A673 (cell line): ENCODE measurements around the gene PUM1. TPM values are rescaled to one million over a fixed set of nuclear protein-coding genes. Genes with fewer than 3 reads are reported as not detected.

Experiments
- BruUV-seq: library from RNA; stranded (reverse); fragments of 400-500 nt; replicated peaks from 2 replicates; lab custom pipeline; 2021; lab: Mats Ljungman, UMichigan
- CTCF ChIA-PET: fragments of 300-600 bp; sonication (Branson Sonifier 250); formaldehyde crosslinking; loops from one replicate; lab custom pipeline; 2022; ENCODE audit warnings: antibody characterized with exemption; lab: Charles Lee
- POLR2A ChIA-PET: fragments of 300-600 bp; sonication (Branson Sonifier 250); formaldehyde crosslinking; loops from one replicate; lab custom pipeline; 2022; ENCODE audit warnings: antibody characterized with exemption; ENCODE audit not compliant: low non-redundant PET; lab: Charles Lee
- DNase-seq: peaks from one replicate; pipeline ENCODE4 v3.0.0-alpha.2; 2015; ENCODE audit warnings: low spot score
- H3K27ac ChIP-seq: fragments of 200-600 bp; sonication (generic); 2 replicates; pipeline ENCODE4 v1.5.1; 2016; ENCODE audit warnings: mixed run types, low read depth, mild to moderate bottlenecking, mixed read lengths, antibody characterized with exemption, low read length; ENCODE audit not compliant: poor library complexity, severe bottlenecking
- H3K27me3 ChIP-seq: fragments of 200-600 bp; sonication (generic); replicated peaks from 2 replicates; pipeline ENCODE4 v1.6.1; 2017; ENCODE audit warnings: mixed run types, low read depth, mild to moderate bottlenecking, mixed read lengths, antibody characterized with exemption, low read length; ENCODE audit not compliant: insufficient read depth, poor library complexity
- H3K36me3 ChIP-seq: fragments of 200-600 bp; sonication (generic); 2 replicates; pipeline ENCODE4 v1.6.1; 2016; ENCODE audit warnings: mixed run types, mild to moderate bottlenecking, mixed read lengths, antibody characterized with exemption, low read length; ENCODE audit not compliant: insufficient read depth, poor library complexity, severe bottlenecking
- H3K4me1 ChIP-seq: fragments of 200-600 bp; sonication (generic); 2 replicates; pipeline ENCODE4 v1.6.1; 2017; ENCODE audit warnings: mixed run types, mild to moderate bottlenecking, mixed read lengths, antibody characterized with exemption, low read length; ENCODE audit not compliant: insufficient read depth, poor library complexity, severe bottlenecking
- H3K4me3 ChIP-seq: fragments of 200-600 bp; sonication (generic); 2 replicates; pipeline ENCODE4 v1.5.1; 2016; ENCODE audit warnings: low read depth, mixed run types, mild to moderate bottlenecking, mixed read lengths, low read length; ENCODE audit not compliant: poor library complexity, severe bottlenecking
- H3K9me3 ChIP-seq: fragments of 200-600 bp; sonication (generic); 2 replicates; pipeline ENCODE4 v1.6.1; 2016; ENCODE audit warnings: mixed run types, low read depth, mild to moderate bottlenecking, mixed read lengths, antibody characterized with exemption, low read length; ENCODE audit not compliant: poor library complexity, severe bottlenecking
- EZH2 ChIP-seq: fragments of 200-600 bp; sonication (generic); IDR thresholded peaks from 2 replicates; pipeline ENCODE4 v1.6.1; 2017; ENCODE audit warnings: borderline replicate concordance, low read depth, mild to moderate bottlenecking, mixed read lengths, antibody characterized with exemption, low read length; ENCODE audit not compliant: poor library complexity, severe bottlenecking
- intact Hi-C: fragments of 100-400 bp; cut with micrococcal nuclease; formaldehyde crosslinking; loops from one replicate; pipeline ENCODE4 v1.10.0; 2022; ENCODE audit not compliant: unreplicated experiment
- total RNA-seq: library from RNA; stranded (reverse); gene quantifications from 2 replicates; pipeline ENCODE4 v1.2.3, GENCODE V29; 2021
- TF ChIP-seq, protein P1 (sequence below): fragments of 300-800, 200-600 bp; sonication (generic); conservative IDR thresholded peaks from 2 replicates; pipeline ENCODE4 v1.5.1; 2017; ENCODE audit warnings: low read depth, mild to moderate bottlenecking, antibody characterized with exemption, low read length, moderate library complexity, mixed read lengths

The PUM1 gene
- total RNA-seq, 1 experiment from 2014 or later: 138 TPM

- no TSS peak for BruUV-seq
- DNase-seq: no peak
- H3K27me3 ChIP-seq: no peaks in the 10 kb centered on the region
- no peak overlapping the region for H3K4me3 ChIP-seq
- H3K4me1 ChIP-seq: peaks cover 14% of the 10 kb centered on the region
- TF ChIP-seq EZH2: no peak
- TF ChIP-seq, protein P1, sequence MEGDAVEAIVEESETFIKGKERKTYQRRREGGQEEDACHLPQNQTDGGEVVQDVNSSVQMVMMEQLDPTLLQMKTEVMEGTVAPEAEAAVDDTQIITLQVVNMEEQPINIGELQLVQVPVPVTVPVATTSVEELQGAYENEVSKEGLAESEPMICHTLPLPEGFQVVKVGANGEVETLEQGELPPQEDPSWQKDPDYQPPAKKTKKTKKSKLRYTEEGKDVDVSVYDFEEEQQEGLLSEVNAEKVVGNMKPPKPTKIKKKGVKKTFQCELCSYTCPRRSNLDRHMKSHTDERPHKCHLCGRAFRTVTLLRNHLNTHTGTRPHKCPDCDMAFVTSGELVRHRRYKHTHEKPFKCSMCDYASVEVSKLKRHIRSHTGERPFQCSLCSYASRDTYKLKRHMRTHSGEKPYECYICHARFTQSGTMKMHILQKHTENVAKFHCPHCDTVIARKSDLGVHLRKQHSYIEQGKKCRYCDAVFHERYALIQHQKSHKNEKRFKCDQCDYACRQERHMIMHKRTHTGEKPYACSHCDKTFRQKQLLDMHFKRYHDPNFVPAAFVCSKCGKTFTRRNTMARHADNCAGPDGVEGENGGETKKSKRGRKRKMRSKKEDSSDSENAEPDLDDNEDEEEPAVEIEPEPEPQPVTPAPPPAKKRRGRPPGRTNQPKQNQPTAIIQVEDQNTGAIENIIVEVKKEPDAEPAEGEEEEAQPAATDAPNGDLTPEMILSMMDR: no peak
- intact Hi-C loops: no loop called here
- ChIA-PET CTCF (no interaction called here), POLR2A (no interaction called here)
- H3K27ac ChIP-seq: no peak overlapping the region
- H3K36me3 ChIP-seq: peaks cover 86% of the 10 kb centered on the region
- no peaks in the 10 kb centered on the region for H3K9me3 ChIP-seq
These were observed 99.5 kb downstream of the PUM1 start for GRCh38 chr1:30965924-30966599.

GRCh38 chr1:30964706-30965105, 100.8 kb downstream of the PUM1 start:
- intact Hi-C loops: no loop called here
- CTCF ChIA-PET: no interaction called here
- POLR2A ChIA-PET: no interaction called here
- Histone ChIP-seq H3K4me3 (no peak overlapping the region), H3K27me3 (no peaks in the 10 kb centered on the region), H3K9me3 (no peaks in the 10 kb centered on the region), H3K36me3 (peaks cover 96% of the 10 kb centered on the region), H3K4me1 (peaks cover 14% of the 10 kb centered on the region), H3K27ac (no peak overlapping the region)
- TF ChIP-seq, protein P1: no peak
- TF ChIP-seq EZH2: no peak
- BruUV-seq: no TSS peak
- DNase-seq: no peak

- BruUV-seq: no TSS peak
- CTCF ChIA-PET: no interaction called here
- H3K4me3 ChIP-seq: no peak overlapping the region
- TF ChIP-seq, protein P1: no peak
- no peak for TF ChIP-seq EZH2
- intact Hi-C loops: no loop called here
- H3K4me1 ChIP-seq: peaks cover 13% of the 10 kb centered on the region
- POLR2A ChIA-PET: no interaction called here
- H3K27ac ChIP-seq: no peak overlapping the region
- peaks cover 93% of the 10 kb centered on the region for H3K36me3 ChIP-seq
- H3K27me3 ChIP-seq: no peaks in the 10 kb centered on the region
- H3K9me3 ChIP-seq: no peaks in the 10 kb centered on the region
- DNase-seq: no peak
These were observed 102.7 kb downstream of the PUM1 start for GRCh38 chr1:30962609-30963508.
